Measurements from ENCODE around the gene ZNF385B. TPM values are rescaled to one million over a fixed set of nuclear protein-coding genes. Genes with fewer than 3 reads are reported as not detected.

Gene ZNF385B
- total RNA-seq, 3 donors from 2014 or later (not counting 1 experiment from before 2014, with no cell fraction given): 0.54 TPM; not detected in 2

DNA sequence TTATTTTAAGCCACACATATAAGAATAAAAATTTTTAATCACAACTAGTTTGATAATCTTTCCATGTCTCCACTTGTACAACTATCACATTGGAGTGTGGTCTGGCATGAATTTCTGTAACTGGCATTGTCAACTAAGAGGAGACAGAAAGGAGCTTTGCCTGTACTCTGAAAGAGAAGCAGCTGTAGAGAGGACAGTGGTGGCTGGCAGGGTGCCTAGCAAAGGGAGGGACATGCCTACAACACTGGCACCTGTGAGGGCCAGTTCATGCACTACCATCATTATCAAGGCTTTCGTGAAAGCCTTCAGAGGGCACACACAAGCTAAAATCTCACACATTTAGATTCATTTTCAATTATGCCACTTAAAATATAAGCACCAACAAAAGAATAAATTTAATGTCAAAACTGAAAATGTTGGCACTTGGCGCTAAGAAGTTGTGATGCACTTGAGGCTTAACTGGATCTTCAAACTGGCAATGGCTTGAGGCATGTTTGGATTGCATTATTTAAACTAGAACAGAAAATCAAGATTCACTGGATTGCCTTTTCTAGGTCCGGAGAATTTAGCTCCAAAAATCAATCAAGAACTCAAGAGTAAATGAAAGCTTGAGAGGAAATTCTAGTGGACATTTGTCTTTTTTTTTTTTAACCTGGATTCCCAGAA is 238.6 kb downstream of the ZNF385B start:
- TF ChIP-seq, protein P1, sequence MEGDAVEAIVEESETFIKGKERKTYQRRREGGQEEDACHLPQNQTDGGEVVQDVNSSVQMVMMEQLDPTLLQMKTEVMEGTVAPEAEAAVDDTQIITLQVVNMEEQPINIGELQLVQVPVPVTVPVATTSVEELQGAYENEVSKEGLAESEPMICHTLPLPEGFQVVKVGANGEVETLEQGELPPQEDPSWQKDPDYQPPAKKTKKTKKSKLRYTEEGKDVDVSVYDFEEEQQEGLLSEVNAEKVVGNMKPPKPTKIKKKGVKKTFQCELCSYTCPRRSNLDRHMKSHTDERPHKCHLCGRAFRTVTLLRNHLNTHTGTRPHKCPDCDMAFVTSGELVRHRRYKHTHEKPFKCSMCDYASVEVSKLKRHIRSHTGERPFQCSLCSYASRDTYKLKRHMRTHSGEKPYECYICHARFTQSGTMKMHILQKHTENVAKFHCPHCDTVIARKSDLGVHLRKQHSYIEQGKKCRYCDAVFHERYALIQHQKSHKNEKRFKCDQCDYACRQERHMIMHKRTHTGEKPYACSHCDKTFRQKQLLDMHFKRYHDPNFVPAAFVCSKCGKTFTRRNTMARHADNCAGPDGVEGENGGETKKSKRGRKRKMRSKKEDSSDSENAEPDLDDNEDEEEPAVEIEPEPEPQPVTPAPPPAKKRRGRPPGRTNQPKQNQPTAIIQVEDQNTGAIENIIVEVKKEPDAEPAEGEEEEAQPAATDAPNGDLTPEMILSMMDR (IDR thresholded peaks at IDR 0.05): no peak
- Histone ChIP-seq H3K4me1 (ENCODE audit: control insufficient read depth, insufficient read depth, low read length) (no peaks in the 10 kb centered on the region), H3K27ac (ENCODE audit: low read length) (no peak overlapping the region), H3K9me3 (ENCODE audit: control insufficient read depth, insufficient read depth, low read length) (no peaks in the 10 kb centered on the region), H3K36me3 (ENCODE audit: control insufficient read depth, insufficient read depth, low read length) (no peaks in the 10 kb centered on the region), H3K4me3 (ENCODE audit: low read length) (no peak overlapping the region), H3K27me3 (ENCODE audit: control insufficient read depth, insufficient read depth, low read length) (no peaks in the 10 kb centered on the region)
- peaks cover 3 to 8% of the 10 kb centered on the region in 2 donors for H3K9me3 Mint-ChIP-seq
- H3K27ac Mint-ChIP-seq: no peak overlapping the region
- intact Hi-C loops (cut with micrococcal nuclease): no loop called here
- ATAC-seq: no peak
- no peaks in the 10 kb centered on the region for H3K36me3 Mint-ChIP-seq
- no peak for DNase-seq
- no peaks in the 10 kb centered on the region for H3K4me1 Mint-ChIP-seq
- 76% methylated on average over 3 of the region's 3 CpGs for WGBS (ENCODE audit: insufficient coverage)
- no peak overlapping the region for H3K4me3 Mint-ChIP-seq
- no peaks in the 10 kb centered on the region for H3K27me3 Mint-ChIP-seq (ENCODE audit: low read depth in 2 of 2)

DNA sequence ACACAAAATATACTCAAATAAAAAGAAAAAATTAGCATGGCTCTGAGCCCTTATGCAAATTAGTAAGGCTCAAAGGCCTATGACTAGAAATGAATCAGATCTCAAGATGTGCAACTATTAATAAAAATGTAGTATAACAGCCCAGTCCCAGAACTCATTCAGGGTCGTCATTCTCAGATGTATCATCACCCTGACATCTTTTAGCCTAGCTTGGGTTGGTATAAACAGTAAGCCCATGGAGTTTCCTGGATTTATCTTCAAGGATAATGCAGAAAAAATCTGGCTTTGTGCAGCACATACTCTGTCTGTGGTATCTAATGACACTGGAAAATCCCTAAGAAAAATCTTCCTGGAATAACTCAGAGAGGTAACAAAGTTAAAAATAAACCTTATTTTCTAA is 239.3 kb downstream of the ZNF385B start:
- WGBS (ENCODE audit: insufficient coverage): no CpG with 5 or more reads among the region's 1 CpG
- no peaks in the 10 kb centered on the region for H3K27me3 Mint-ChIP-seq (ENCODE audit: low read depth in 2 of 2)

DNA sequence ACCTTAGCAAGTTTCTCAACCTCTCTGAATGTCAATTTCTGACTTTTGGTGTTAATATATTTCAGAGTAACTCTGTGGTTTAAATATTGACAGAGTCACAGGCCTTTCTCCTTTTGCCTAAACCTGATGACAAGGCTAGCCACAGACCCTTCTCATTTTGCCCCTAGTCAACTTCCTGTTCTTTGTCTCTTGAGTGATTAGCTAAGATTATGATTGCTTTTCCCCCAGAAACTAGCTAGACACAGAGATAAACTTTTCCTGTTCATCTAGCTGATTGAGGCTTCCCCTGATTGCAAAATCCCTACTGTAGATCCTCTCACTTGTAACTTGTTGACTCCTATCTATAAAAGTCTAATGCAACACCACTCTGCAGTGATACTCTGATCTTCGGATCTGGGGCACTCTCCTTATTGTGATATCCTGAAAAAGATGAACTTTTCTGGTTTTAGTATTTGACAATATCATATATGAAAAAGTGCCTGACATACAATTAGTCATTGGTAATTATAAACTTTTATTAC is 241.4 kb downstream of the ZNF385B start:
- no peak overlapping the region for H3K4me3 ChIP-seq (ENCODE audit: low read length)
- peaks cover 6 to 12% of the 10 kb centered on the region in 2 donors for H3K9me3 Mint-ChIP-seq
- no peak overlapping the region for H3K27ac ChIP-seq (ENCODE audit: low read length)
- H3K27me3 ChIP-seq (ENCODE audit: control insufficient read depth, insufficient read depth, low read length): no peaks in the 10 kb centered on the region
- no peak overlapping the region for H3K4me3 Mint-ChIP-seq
- no peaks in the 10 kb centered on the region for H3K4me1 ChIP-seq (ENCODE audit: control insufficient read depth, insufficient read depth, low read length)
- intact Hi-C loops (cut with micrococcal nuclease): no loop called here
- H3K27me3 Mint-ChIP-seq (ENCODE audit: low read depth in 2 of 2): no peaks in the 10 kb centered on the region
- WGBS (ENCODE audit: insufficient coverage): no CpG with 5 or more reads among the region's 1 CpG
- no peak overlapping the region for H3K27ac Mint-ChIP-seq
- no peaks in the 10 kb centered on the region for H3K36me3 ChIP-seq (ENCODE audit: control insufficient read depth, insufficient read depth, low read length)
- H3K36me3 Mint-ChIP-seq: no peaks in the 10 kb centered on the region
- ATAC-seq: no peak
- no peaks in the 10 kb centered on the region for H3K9me3 ChIP-seq (ENCODE audit: control insufficient read depth, insufficient read depth, low read length)
- DNase-seq: no peak
- no peaks in the 10 kb centered on the region for H3K4me1 Mint-ChIP-seq
- TF ChIP-seq, protein P1 (IDR thresholded peaks at IDR 0.05): no peak

More for the DNA sequence above, 239.3 kb downstream of the ZNF385B start:
- Histone ChIP-seq H3K36me3 (ENCODE audit: control insufficient read depth, insufficient read depth, low read length) (no peaks in the 10 kb centered on the region), H3K4me3 (ENCODE audit: low read length) (no peak overlapping the region), H3K27me3 (ENCODE audit: control insufficient read depth, insufficient read depth, low read length) (no peaks in the 10 kb centered on the region), H3K4me1 (ENCODE audit: control insufficient read depth, insufficient read depth, low read length) (no peaks in the 10 kb centered on the region), H3K27ac (ENCODE audit: low read length) (no peak overlapping the region), H3K9me3 (ENCODE audit: control insufficient read depth, insufficient read depth, low read length) (no peaks in the 10 kb centered on the region)
- ATAC-seq: no peak
- intact Hi-C loops (cut with micrococcal nuclease): no loop called here
- no peak for DNase-seq
- H3K4me1 Mint-ChIP-seq: no peaks in the 10 kb centered on the region
- no peak overlapping the region for H3K27ac Mint-ChIP-seq
- no peak overlapping the region for H3K4me3 Mint-ChIP-seq
- peaks cover 3 to 8% of the 10 kb centered on the region in 2 donors for H3K9me3 Mint-ChIP-seq
- TF ChIP-seq, protein P1 (IDR thresholded peaks at IDR 0.05): no peak
- no peaks in the 10 kb centered on the region for H3K36me3 Mint-ChIP-seq

DNA sequence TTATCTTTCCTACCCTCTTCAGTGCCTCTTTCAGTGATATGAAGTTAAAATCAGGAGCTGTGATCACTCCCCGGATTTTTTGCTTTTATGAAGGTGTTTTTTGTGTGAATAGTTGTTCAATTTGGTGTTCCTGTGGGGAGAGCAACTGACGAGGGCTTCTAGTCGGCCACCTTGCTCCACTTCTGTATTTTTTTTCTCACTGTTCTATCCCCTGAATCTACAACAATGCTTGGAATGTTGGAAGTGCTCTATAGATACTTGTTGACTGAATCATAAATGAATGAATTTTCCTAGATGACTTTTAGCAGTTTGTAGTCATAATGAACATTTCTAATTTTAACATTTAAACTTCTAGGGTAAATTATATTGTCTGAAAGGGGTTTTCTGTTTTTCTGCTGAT is 247.3 kb downstream of the ZNF385B start:
- no peak overlapping the region for H3K4me3 ChIP-seq (ENCODE audit: low read length)
- DNase-seq (no peak), ATAC-seq (no peak)
- Mint-ChIP-seq H3K4me3 (no peak overlapping the region), H3K9me3 (peaks cover 9 to 10% of the 10 kb centered on the region in 2 donors), H3K36me3 (no peaks in the 10 kb centered on the region), H3K27ac (no peak overlapping the region), H3K27me3 (ENCODE audit: low read depth in 2 of 2) (no peaks in the 10 kb centered on the region), H3K4me1 (no peaks in the 10 kb centered on the region)
- WGBS (ENCODE audit: insufficient coverage): 50% methylated on average over 1 of the region's 3 CpGs
- TF ChIP-seq, protein P1 (IDR thresholded peaks at IDR 0.05): no peak
- intact Hi-C loops (cut with micrococcal nuclease): no loop called here
- no peak overlapping the region for H3K27ac ChIP-seq (ENCODE audit: low read length)
- H3K27me3 ChIP-seq (ENCODE audit: control insufficient read depth, insufficient read depth, low read length): no peaks in the 10 kb centered on the region
- no peaks in the 10 kb centered on the region for H3K9me3 ChIP-seq (ENCODE audit: control insufficient read depth, insufficient read depth, low read length)
- no peaks in the 10 kb centered on the region for H3K36me3 ChIP-seq (ENCODE audit: control insufficient read depth, insufficient read depth, low read length)
- no peaks in the 10 kb centered on the region for H3K4me1 ChIP-seq (ENCODE audit: control insufficient read depth, insufficient read depth, low read length)
